WERI-Rb-1 (cell line): Measurements from ENCODE around the gene ID2.
A peak's percentile ranks its signal among the peaks of the same experiment; 100 is the strongest.

Source experiments
- DNase-seq: peaks from one replicate; pipeline ENCODE4 v3.0.0-alpha.2; 2020
- H3K27ac ChIP-seq: fragments of 250-450 bp; sonication (Bioruptor Pico); 2 replicates; pipeline ENCODE4 v1.5.1; 2020; ENCODE audit warnings: mild to moderate bottlenecking, moderate library complexity
- H3K27me3 ChIP-seq: fragments of 250-450 bp; sonication (Bioruptor Pico); 2 replicates; pipeline ENCODE4 v1.5.1; 2021; ENCODE audit warnings: mild to moderate bottlenecking, low read depth, moderate library complexity; ENCODE audit not compliant: insufficient read depth, severe bottlenecking
- H3K36me3 ChIP-seq: fragments of 250-450 bp; sonication (Bioruptor Pico); 2 replicates; pipeline ENCODE4 v1.5.1; 2020; ENCODE audit warnings: mild to moderate bottlenecking, moderate library complexity
- H3K4me3 ChIP-seq: 2 replicates; pipeline ENCODE4 v1.5.1; 2011; ENCODE audit warnings: low read depth, mild to moderate bottlenecking, control low read depth, low read length
- H3K9me3 ChIP-seq: fragments of 250-450 bp; sonication (Bioruptor Pico); 2 replicates; pipeline ENCODE4 v1.5.1; 2021; ENCODE audit warnings: mild to moderate bottlenecking, moderate library complexity; ENCODE audit not compliant: severe bottlenecking
- CTCF ChIP-seq: IDR thresholded peaks from 2 replicates; pipeline ENCODE4 v1.5.1; 2011; ENCODE audit warnings: low read depth, mild to moderate bottlenecking, control low read depth, inconsistent platforms, low read length

ID2 gene

GRCh38 chr2:8681786-8682692 is at the start of gene ID2:
ID2 (plus strand) TSS chr2:8682056; CDS start chr2:8682166, 110 bp downstream.
- Histone ChIP-seq H3K9me3 (no peaks in the 10 kb centered on the region), H3K27me3 (no peaks in the 10 kb centered on the region), H3K27ac (peak within 1 kb of the TSS; percentile 100), H3K36me3 (peaks cover 11% of the 10 kb centered on the region), H3K4me3 (peak within 1 kb of the TSS; percentile 81)
- peak; percentile 100 for DNase-seq
- 0 out of 2 replicates have a peak, but pooled peaks have one; percentile 9 for TF ChIP-seq CTCF

- no peak for DNase-seq
- Histone ChIP-seq H3K36me3 (no peaks in the 10 kb centered on the region), H3K27ac (no peak overlapping the region), H3K9me3 (no peaks in the 10 kb centered on the region), H3K27me3 (no peaks in the 10 kb centered on the region), H3K4me3 (no peak overlapping the region)
- no peak for TF ChIP-seq CTCF
Measured at GRCh38 chr2:8632755-8633154, 49.1 kb upstream of the ID2 start.

GRCh38 chr2:8633186-8633734 is 48.6 kb upstream of the ID2 start:
- no peak for DNase-seq
- Histone ChIP-seq H3K9me3 (no peaks in the 10 kb centered on the region), H3K36me3 (no peaks in the 10 kb centered on the region), H3K27me3 (no peaks in the 10 kb centered on the region), H3K4me3 (no peak overlapping the region), H3K27ac (no peak overlapping the region)
- no peak for TF ChIP-seq CTCF

- DNase-seq = no peak
- H3K27me3 ChIP-seq = no peaks in the 10 kb centered on the region
Measured at GRCh38 chr2:8633735-8634313, 48.0 kb upstream of the ID2 start.

More at GRCh38 chr2:8633735-8634313, 48.0 kb upstream of the ID2 start:
- TF ChIP-seq CTCF = no peak
- Histone ChIP-seq H3K27ac (no peak overlapping the region), H3K36me3 (no peaks in the 10 kb centered on the region), H3K4me3 (no peak overlapping the region), H3K9me3 (no peaks in the 10 kb centered on the region)
